Endothelial cell (in vitro differentiated cells): ENCODE results near the gene DENND1B. TPM values are rescaled to one million over a fixed set of nuclear protein-coding genes. Genes with fewer than 3 reads are reported as not detected.

Experiments used
- DNase-seq: peaks from one replicate; pipeline ENCODE4 v3.0.0; 2021; ENCODE audit warnings: low spot score
- H3K27ac Mint-ChIP-seq: one replicate; pipeline ENCODE4 v1.8.0; 2021; ENCODE audit warnings: mixed read lengths, inconsistent platforms; ENCODE audit not compliant: unreplicated experiment
- H3K27me3 Mint-ChIP-seq: one replicate; pipeline ENCODE4 v1.8.0; 2021; ENCODE audit warnings: mild to moderate bottlenecking, moderate library complexity, mixed read lengths, inconsistent platforms; ENCODE audit not compliant: unreplicated experiment
- H3K36me3 Mint-ChIP-seq: one replicate; pipeline ENCODE4 v1.8.0; 2021; ENCODE audit warnings: mild to moderate bottlenecking, low read depth, mixed read lengths, inconsistent platforms; ENCODE audit not compliant: unreplicated experiment
- H3K4me1 Mint-ChIP-seq: one replicate; pipeline ENCODE4 v1.8.0; 2021; ENCODE audit warnings: mild to moderate bottlenecking, mixed read lengths, inconsistent platforms; ENCODE audit not compliant: unreplicated experiment
- H3K4me3 Mint-ChIP-seq: one replicate; pipeline ENCODE4 v1.8.0; 2021; ENCODE audit warnings: mild to moderate bottlenecking, mixed read lengths, inconsistent platforms; ENCODE audit not compliant: unreplicated experiment
- H3K9me3 Mint-ChIP-seq: one replicate; pipeline ENCODE4 v1.8.0; 2021; ENCODE audit warnings: mixed read lengths, inconsistent platforms; ENCODE audit not compliant: unreplicated experiment
- CTCF ChIP-seq: fragments of 200-600 bp; sonication (generic); IDR thresholded peaks from one replicate; pipeline ENCODE4 v1.5.0; 2021; ENCODE audit warnings: antibody characterized with exemption; ENCODE audit not compliant: unreplicated experiment
- total RNA-seq: library from RNA; stranded (reverse); fragmentation: NEBNext Ultra II Directional; extraction: Animal tissue kit (Norgen Biotek cat#: 25700); gene quantifications from one replicate; pipeline ENCODE4 v1.2.1, GENCODE V29; 2021; ENCODE audit not compliant: unreplicated experiment

Gene DENND1B
- total RNA-seq, 1 donor from 2014 or later = 7.5 TPM

GRCh38 chr1:197604302-197604701 lies 171.0 kb downstream of the DENND1B start:
- no peak for DNase-seq
- Mint-ChIP-seq H3K27me3 (no peaks in the 10 kb centered on the region), H3K36me3 (no peaks in the 10 kb centered on the region), H3K27ac (no peak overlapping the region), H3K9me3 (no peaks in the 10 kb centered on the region), H3K4me1 (peaks cover 3% of the 10 kb centered on the region), H3K4me3 (no peak overlapping the region)
- no peak for TF ChIP-seq CTCF

- no peaks in the 10 kb centered on the region for H3K27me3 Mint-ChIP-seq
- H3K36me3 Mint-ChIP-seq = no peaks in the 10 kb centered on the region
- H3K4me1 Mint-ChIP-seq = peaks cover 3% of the 10 kb centered on the region
- H3K27ac Mint-ChIP-seq = no peak overlapping the region
- no peak for TF ChIP-seq CTCF
- no peak for DNase-seq
- no peaks in the 10 kb centered on the region for H3K9me3 Mint-ChIP-seq
- H3K4me3 Mint-ChIP-seq = no peak overlapping the region
Observed at GRCh38 chr1:197600751-197601150, 174.5 kb downstream of the DENND1B start.

GRCh38 chr1:197599789-197600188 lies 175.5 kb downstream of the DENND1B start:
- no peak overlapping the region for H3K27ac Mint-ChIP-seq
- TF ChIP-seq CTCF = no peak
- no peaks in the 10 kb centered on the region for H3K36me3 Mint-ChIP-seq
- no peaks in the 10 kb centered on the region for H3K27me3 Mint-ChIP-seq
- no peak for DNase-seq
- H3K9me3 Mint-ChIP-seq = no peaks in the 10 kb centered on the region
- H3K4me1 Mint-ChIP-seq = peaks cover 3% of the 10 kb centered on the region
- no peak overlapping the region for H3K4me3 Mint-ChIP-seq

- no peak for DNase-seq
- Mint-ChIP-seq H3K36me3 (no peaks in the 10 kb centered on the region), H3K4me3 (no peak overlapping the region), H3K4me1 (no peaks in the 10 kb centered on the region), H3K27me3 (no peaks in the 10 kb centered on the region), H3K27ac (no peak overlapping the region), H3K9me3 (no peaks in the 10 kb centered on the region)
- no peak for TF ChIP-seq CTCF
Observed at GRCh38 chr1:197598935-197599334, 176.3 kb downstream of the DENND1B start.

- H3K36me3 Mint-ChIP-seq = no peaks in the 10 kb centered on the region
- no peak for TF ChIP-seq CTCF
- DNase-seq = no peak
- no peaks in the 10 kb centered on the region for H3K9me3 Mint-ChIP-seq
- peaks cover 3% of the 10 kb centered on the region for H3K4me1 Mint-ChIP-seq
- no peak overlapping the region for H3K27ac Mint-ChIP-seq
- no peak overlapping the region for H3K4me3 Mint-ChIP-seq
- H3K27me3 Mint-ChIP-seq = no peaks in the 10 kb centered on the region
Observed at GRCh38 chr1:197595304-197595904, 179.9 kb downstream of the DENND1B start.
